Measurements from ENCODE around the gene UBE2L3.
"Not testable (repeated sequence)": the region's sequence is repeated elsewhere in the genome, so short reads cannot be mapped to it uniquely, and the experiment has no call there.

UBE2L3 gene

DNA sequence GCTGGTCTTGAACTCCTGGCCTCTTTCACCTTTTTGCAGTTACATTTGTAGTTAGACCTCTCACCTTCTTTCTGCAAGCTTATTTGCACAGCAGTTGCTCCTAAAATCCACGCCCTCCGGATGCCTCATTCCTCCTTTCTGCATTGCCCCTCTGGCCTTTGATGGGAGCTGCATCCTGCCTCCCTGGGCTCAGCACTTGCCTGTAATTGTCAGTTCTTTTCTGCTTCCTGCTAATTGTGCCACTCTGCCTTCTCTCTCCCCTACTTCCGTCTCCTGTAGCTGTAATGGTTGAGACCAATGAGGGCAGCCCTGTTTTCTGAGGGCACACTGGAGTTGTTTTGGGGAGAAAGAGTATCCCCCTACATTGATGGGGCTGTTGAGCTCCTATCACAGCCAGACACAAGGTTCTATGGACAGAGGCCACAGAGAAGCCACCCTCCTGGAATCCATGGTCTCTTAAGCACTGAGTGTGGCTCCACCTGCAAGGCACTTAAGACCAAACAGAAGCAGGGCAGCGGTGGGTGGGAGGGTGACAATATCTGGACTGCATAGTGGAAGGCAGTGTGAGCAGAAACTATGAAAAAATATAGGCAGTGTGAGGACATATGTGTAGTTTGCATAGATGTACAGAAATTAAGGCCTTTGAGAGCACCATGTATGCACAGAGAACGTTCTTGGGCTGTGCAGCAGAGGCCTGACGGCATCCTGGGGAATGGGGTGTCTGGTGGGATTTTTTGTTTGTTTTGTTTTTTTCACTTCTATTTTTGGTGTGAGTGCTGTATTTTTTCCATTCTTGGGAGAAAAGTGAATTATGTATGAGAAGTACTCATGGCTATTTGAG lies 31.8 kb downstream of the UBE2L3 start:
- Mint-ChIP-seq H3K36me3 (ENCODE audit: low read depth) (peaks cover 42% of the 10 kb centered on the region), H3K27ac (no peak overlapping the region), H3K27me3 (ENCODE audit: low read depth) (no peaks in the 10 kb centered on the region), H3K9me3 (no peaks in the 10 kb centered on the region), H3K4me1 (no peaks in the 10 kb centered on the region), H3K4me3 (no peak overlapping the region)
- TF ChIP-seq CTCF (IDR thresholded peaks at IDR 0.05; ENCODE audit: unreplicated experiment in 3 of 3): no peak

DNA sequence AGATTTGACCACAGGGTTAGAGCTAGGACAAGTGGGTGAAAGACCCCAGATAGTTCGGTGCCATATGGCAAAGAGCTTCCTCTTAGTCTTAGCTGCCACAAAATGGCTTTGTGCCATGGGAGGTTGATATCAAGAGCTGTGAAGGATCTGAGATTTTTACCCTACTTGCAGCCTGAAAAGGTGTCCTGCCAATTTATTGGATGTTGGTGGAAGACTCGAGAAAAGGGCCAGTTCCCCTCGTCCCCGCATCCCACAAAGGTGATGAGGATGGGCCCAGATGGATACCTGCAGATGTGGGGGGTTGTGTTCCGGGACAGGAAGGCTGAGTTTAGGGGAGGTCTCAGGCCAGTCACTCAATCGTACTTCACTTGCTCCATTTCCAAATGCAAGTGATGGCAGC lies 35.1 kb downstream of the UBE2L3 start:
- TF ChIP-seq CTCF (IDR thresholded peaks at IDR 0.05; ENCODE audit: unreplicated experiment in 3 of 3): no peak
- H3K4me1 Mint-ChIP-seq: no peaks in the 10 kb centered on the region
- H3K4me3 Mint-ChIP-seq: no peak overlapping the region
- H3K9me3 Mint-ChIP-seq: no peaks in the 10 kb centered on the region
- no peaks in the 10 kb centered on the region for H3K27me3 Mint-ChIP-seq (ENCODE audit: low read depth)
- H3K36me3 Mint-ChIP-seq (ENCODE audit: low read depth): peaks cover 20% of the 10 kb centered on the region
- H3K27ac Mint-ChIP-seq: no peak overlapping the region

GRCh38 chr22:21603973-21604372 lies 36.5 kb downstream of the UBE2L3 start:
- peaks cover 18% of the 10 kb centered on the region for H3K36me3 Mint-ChIP-seq (ENCODE audit: low read depth)

GRCh38 chr22:21605887-21606564 lies 38.5 kb downstream of the UBE2L3 start:
- Mint-ChIP-seq H3K27ac (no peak overlapping the region), H3K27me3 (ENCODE audit: low read depth) (no peaks in the 10 kb centered on the region), H3K36me3 (ENCODE audit: low read depth) (peaks cover 20% of the 10 kb centered on the region), H3K4me1 (no peaks in the 10 kb centered on the region), H3K9me3 (no peaks in the 10 kb centered on the region), H3K4me3 (no peak overlapping the region)
- no peak for TF ChIP-seq CTCF (IDR thresholded peaks at IDR 0.05; ENCODE audit: unreplicated experiment in 3 of 3)

More at GRCh38 chr22:21603973-21604372, 36.5 kb downstream of the UBE2L3 start:
- Mint-ChIP-seq H3K9me3 (no peaks in the 10 kb centered on the region), H3K4me3 (no peak overlapping the region), H3K4me1 (no peaks in the 10 kb centered on the region), H3K27ac (no peak overlapping the region), H3K27me3 (ENCODE audit: low read depth) (no peaks in the 10 kb centered on the region)
- no peak for TF ChIP-seq CTCF (IDR thresholded peaks at IDR 0.05; ENCODE audit: unreplicated experiment in 3 of 3)

GRCh38 chr22:21606775-21607174 lies 39.3 kb downstream of the UBE2L3 start:
- Mint-ChIP-seq H3K4me1 (no peaks in the 10 kb centered on the region), H3K27ac (no peak overlapping the region), H3K9me3 (no peaks in the 10 kb centered on the region), H3K27me3 (ENCODE audit: low read depth) (no peaks in the 10 kb centered on the region), H3K36me3 (ENCODE audit: low read depth) (peaks cover 28% of the 10 kb centered on the region), H3K4me3 (no peak overlapping the region)
- no peak for TF ChIP-seq CTCF (IDR thresholded peaks at IDR 0.05; ENCODE audit: unreplicated experiment in 3 of 3)

GRCh38 chr22:21609556-21610157 lies 42.1 kb downstream of the UBE2L3 start:
- peaks cover 36% of the 10 kb centered on the region for H3K36me3 Mint-ChIP-seq (ENCODE audit: low read depth)
- H3K9me3 Mint-ChIP-seq; H3K27ac Mint-ChIP-seq; H3K4me1 Mint-ChIP-seq; H3K4me3 Mint-ChIP-seq; H3K27me3 Mint-ChIP-seq (ENCODE audit: low read depth): not testable (repeated sequence)
